ENCODE measurements around the gene TECPR2.
"Not testable (repeated sequence)": the region's sequence is repeated elsewhere in the genome, so short reads cannot be mapped to it uniquely, and the experiment has no call there.

TECPR2 gene

GRCh38 chr14:102508774-102509745 is 146.3 kb downstream of the TECPR2 start:
- no peak for DNase-seq (ENCODE audit: low read depth)

- peak; percentile 79 for DNase-seq (ENCODE audit: low read depth)
Measured at GRCh38 chr14:102509746-102510615, 147.2 kb downstream of the TECPR2 start, which contains the start of gene ANKRD9. TSS of gene ANKRD9 (minus strand) at chr14:102509776. CDS start at chr14:102507889, 1,887 bp downstream.

- DNase-seq (ENCODE audit: low read depth) = no peak
Measured at GRCh38 chr14:102510616-102511520, 148.1 kb downstream of the TECPR2 start.

GRCh38 chr14:102511538-102511937 is 148.8 kb downstream of the TECPR2 start:
- no peak for DNase-seq (ENCODE audit: low read depth)

GRCh38 chr14:102512793-102513300 is 150.1 kb downstream of the TECPR2 start:
- DNase-seq (ENCODE audit: low read depth) = no peak

GRCh38 chr14:102513899-102514772 is 151.4 kb downstream of the TECPR2 start:
- DNase-seq (ENCODE audit: low read depth) = no peak

- no peak for DNase-seq (ENCODE audit: low read depth)
Measured at GRCh38 chr14:102514987-102515733, 152.4 kb downstream of the TECPR2 start.

GRCh38 chr14:102516531-102517391 is 154.0 kb downstream of the TECPR2 start:
- DNase-seq (ENCODE audit: low read depth) = no peak

GRCh38 chr14:102517392-102518062 is 154.8 kb downstream of the TECPR2 start:
- no peak for DNase-seq (ENCODE audit: low read depth)

- DNase-seq (ENCODE audit: low read depth) = no peak
Measured at GRCh38 chr14:102518063-102518648, 155.4 kb downstream of the TECPR2 start.

GRCh38 chr14:102519709-102520108 is 157.0 kb downstream of the TECPR2 start:
- DNase-seq (ENCODE audit: low read depth) = not testable (repeated sequence)

GRCh38 chr14:102523200-102523568 is 160.4 kb downstream of the TECPR2 start:
- DNase-seq (ENCODE audit: low read depth) = no peak

- DNase-seq (ENCODE audit: low read depth) = no peak
Measured at GRCh38 chr14:102523569-102524450, 161.1 kb downstream of the TECPR2 start.

- peak; percentile 99 for DNase-seq (ENCODE audit: low read depth)
Measured at GRCh38 chr14:102524451-102525218, 161.9 kb downstream of the TECPR2 start.

GRCh38 chr14:102525219-102525928 is 162.6 kb downstream of the TECPR2 start:
- DNase-seq (ENCODE audit: low read depth) = no peak
